ENCODE data around the gene C11orf68.

The C11orf68 gene

GRCh38 chr11:65871811-65872548, 46.9 kb downstream of the C11orf68 start:
- no peak overlapping the region for H3K27ac ChIP-seq (replicated peaks)
- DNase-seq (ENCODE audit: low read depth in 1 of 2, low spot score in 1 of 2), result no peak
- no peak overlapping the region for H3K4me3 ChIP-seq (replicated peaks; ENCODE audit: insufficient read depth, low read length)
- TF ChIP-seq CTCF (IDR thresholded peaks at IDR 0.05; ENCODE audit: insufficient read depth, low read length) (no peak), SPI1 (IDR thresholded peaks at IDR 0.05; ENCODE audit: borderline replicate concordance, low read depth) (no peak), REST (IDR thresholded peaks at IDR 0.05; ENCODE audit: insufficient replicate concordance, low read depth) (no peak), POLR2AphosphoS5 (IDR thresholded peaks at IDR 0.05; ENCODE audit: low read depth) (no peak), GABPA (IDR thresholded peaks at IDR 0.05; ENCODE audit: low read depth) (no peak)
- H3K27me3 ChIP-seq (ENCODE audit: insufficient read depth, poor library complexity, severe bottlenecking), result no peaks in the 10 kb centered on the region

- peak in 1 of 2 experiments; percentile 68 for DNase-seq (ENCODE audit: low read depth in 1 of 2, low spot score in 1 of 2)
- TF ChIP-seq SPI1 (IDR thresholded peaks at IDR 0.05; ENCODE audit: borderline replicate concordance, low read depth) (no peak), CTCF (IDR thresholded peaks at IDR 0.05; ENCODE audit: insufficient read depth, low read length) (no peak), REST (IDR thresholded peaks at IDR 0.05; ENCODE audit: insufficient replicate concordance, low read depth) (no peak), POLR2AphosphoS5 (IDR thresholded peaks at IDR 0.05; ENCODE audit: low read depth) (no peak), GABPA (IDR thresholded peaks at IDR 0.05; ENCODE audit: low read depth) (no peak)
- Histone ChIP-seq H3K27ac (replicated peaks) (no peak overlapping the region), H3K4me3 (replicated peaks; ENCODE audit: insufficient read depth, low read length) (no peak overlapping the region), H3K27me3 (ENCODE audit: insufficient read depth, poor library complexity, severe bottlenecking) (no peaks in the 10 kb centered on the region)
Measured at GRCh38 chr11:65870706-65871681, 47.9 kb downstream of the C11orf68 start.

GRCh38 chr11:65870307-65870658, 48.6 kb downstream of the C11orf68 start:
- Histone ChIP-seq H3K4me3 (replicated peaks; ENCODE audit: insufficient read depth, low read length) (no peak overlapping the region), H3K27me3 (ENCODE audit: insufficient read depth, poor library complexity, severe bottlenecking) (no peaks in the 10 kb centered on the region), H3K27ac (replicated peaks) (no peak overlapping the region)
- no peak for DNase-seq (ENCODE audit: low read depth in 1 of 2, low spot score in 1 of 2)
- TF ChIP-seq GABPA (IDR thresholded peaks at IDR 0.05; ENCODE audit: low read depth) (no peak), SPI1 (IDR thresholded peaks at IDR 0.05; ENCODE audit: borderline replicate concordance, low read depth) (no peak), POLR2AphosphoS5 (IDR thresholded peaks at IDR 0.05; ENCODE audit: low read depth) (no peak; the same call in 1 of the 2 replicates), REST (IDR thresholded peaks at IDR 0.05; ENCODE audit: insufficient replicate concordance, low read depth) (no peak), CTCF (IDR thresholded peaks at IDR 0.05; ENCODE audit: insufficient read depth, low read length) (no peak)

Measured in HL-60 (cell line).